Muscle of leg (tissue), 11 donors: ENCODE results near the gene PTPN7. TPM values are rescaled to one million over a fixed set of nuclear protein-coding genes. Genes with fewer than 3 reads are reported as not detected.

Experiments used
- DNase-seq: peaks from one replicate; pipeline ENCODE4 v3.0.0; 2013
- H3K27ac ChIP-seq: one replicate; pipeline ENCODE4 v1.5.1; 2013; ENCODE audit warnings: mild to moderate bottlenecking, low read length, control low read depth
- H3K27me3 ChIP-seq: one replicate; pipeline ENCODE4 v1.6.1; 2013; ENCODE audit warnings: low read length; ENCODE audit not compliant: control insufficient read depth, insufficient read depth
- H3K36me3 ChIP-seq: one replicate; pipeline ENCODE4 v1.6.1; 2013; ENCODE audit warnings: low read length; ENCODE audit not compliant: control insufficient read depth, insufficient read depth
- H3K4me1 ChIP-seq: one replicate; pipeline ENCODE4 v1.6.1; 2013; ENCODE audit warnings: low read length; ENCODE audit not compliant: control insufficient read depth, insufficient read depth
- H3K4me3 ChIP-seq: one replicate; pipeline ENCODE4 v1.5.1; 2013; ENCODE audit warnings: low read length, control low read depth
- H3K9me3 ChIP-seq: replicated peaks from 2 replicates; pipeline ENCODE4 v1.6.1; 2013; ENCODE audit warnings: low read depth, low read length; ENCODE audit not compliant: control insufficient read depth
- WGBS: methylation state at CpG from one replicate; pipeline ENCODE4 v1.1.5; 2013; ENCODE audit warnings: missing lambda C conversion rate; ENCODE audit not compliant: insufficient coverage; 5-methylcytosine and 5-hydroxymethylcytosine counted together
- polyA plus RNA-seq, 8 donors: library from polyadenylated mRNA; unstranded; fragments of 120-200 nt; gene quantifications; one replicate each; pipeline versions ENCODE4 v1.2.1 to v1.2.3, GENCODE V29; 2013; ENCODE audit warnings: inconsistent platforms in 1 of 8, low replicate concordance in 1 of 8; ENCODE audit not compliant: insufficient read length in 8 of 8, insufficient read depth in 1 of 8
- total RNA-seq: library from RNA; stranded (reverse); fragments of 120-200 nt; gene quantifications from one replicate; pipeline ENCODE4 v1.2.4, GENCODE V29; 2013

The PTPN7 gene
- total and polyA plus RNA-seq, 9 donors: 0.44 to 1.1 (median 0.60) TPM

DNA sequence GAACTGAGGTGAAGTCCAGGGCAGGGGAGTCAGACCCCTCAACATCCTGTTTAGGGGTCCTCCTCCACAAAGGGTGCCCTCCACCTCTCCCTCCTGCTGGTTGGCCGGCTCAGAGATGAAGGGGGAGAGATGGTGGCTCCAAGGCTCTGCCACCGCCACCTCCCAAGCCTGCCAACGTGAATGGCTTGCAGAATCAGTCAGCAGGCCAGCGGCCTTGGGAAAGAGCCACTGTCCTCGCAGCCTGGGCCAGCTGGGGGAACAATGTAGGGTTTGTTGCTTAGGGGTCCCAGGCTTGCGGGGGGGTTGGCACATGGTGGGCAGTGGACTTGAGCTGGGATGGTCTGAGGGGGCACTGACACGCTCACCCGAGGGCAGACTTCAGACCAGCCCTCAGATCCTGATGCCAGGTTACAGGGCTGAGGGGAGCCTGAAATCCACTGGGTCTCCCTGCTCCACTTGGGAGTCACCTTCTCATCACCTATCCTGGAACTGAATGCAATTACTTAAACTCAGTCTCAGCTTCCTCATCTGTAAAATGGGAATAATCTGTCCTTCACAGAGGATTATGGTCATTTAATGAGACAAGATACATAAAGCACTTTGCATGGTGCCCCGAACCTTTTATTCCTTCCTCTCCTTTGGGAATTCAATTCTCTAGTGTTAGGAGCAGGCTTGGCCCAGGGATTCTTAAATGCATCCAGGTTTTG, 29.4 kb downstream of the PTPN7 start:
- no peak for DNase-seq
- H3K27me3 ChIP-seq: no peaks in the 10 kb centered on the region
- peaks cover 39% of the 10 kb centered on the region for H3K36me3 ChIP-seq
- WGBS: 73% methylated on average over 6 of the region's 9 CpGs
- peaks cover 22% of the 10 kb centered on the region for H3K4me1 ChIP-seq
- no peak overlapping the region for H3K4me3 ChIP-seq
- no peaks in the 10 kb centered on the region for H3K9me3 ChIP-seq
- no peak overlapping the region for H3K27ac ChIP-seq

DNA sequence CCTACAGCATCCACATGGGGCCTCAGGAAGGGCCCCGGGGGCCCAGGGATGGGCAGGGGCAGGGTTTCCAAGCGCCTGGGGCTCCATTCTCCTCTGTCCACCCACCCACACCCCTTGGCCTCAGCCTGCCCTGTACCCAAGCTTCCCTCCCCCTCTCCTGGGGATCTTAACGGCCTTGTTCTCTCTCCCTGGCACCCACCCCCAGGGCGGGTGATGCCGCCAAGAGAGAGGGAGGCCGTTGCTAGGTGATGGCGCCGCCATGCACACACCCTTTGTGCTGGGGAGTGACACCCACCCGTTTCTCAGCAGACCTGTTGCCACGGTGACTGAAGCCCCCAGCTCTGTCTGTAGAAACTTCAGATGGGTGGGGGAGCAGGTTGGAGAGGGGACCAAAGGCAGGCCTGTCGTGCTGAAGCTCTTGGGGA, 30.1 kb downstream of the PTPN7 start:
- DNase-seq: peak; percentile 39
- peaks cover 22% of the 10 kb centered on the region for H3K4me1 ChIP-seq
- WGBS: 43% methylated on average over 6 of the region's 11 CpGs
- H3K9me3 ChIP-seq: no peaks in the 10 kb centered on the region
- H3K27ac ChIP-seq: no peak overlapping the region
- peaks cover 34% of the 10 kb centered on the region for H3K36me3 ChIP-seq
- H3K4me3 ChIP-seq: no peak overlapping the region
- H3K27me3 ChIP-seq: no peaks in the 10 kb centered on the region

DNA sequence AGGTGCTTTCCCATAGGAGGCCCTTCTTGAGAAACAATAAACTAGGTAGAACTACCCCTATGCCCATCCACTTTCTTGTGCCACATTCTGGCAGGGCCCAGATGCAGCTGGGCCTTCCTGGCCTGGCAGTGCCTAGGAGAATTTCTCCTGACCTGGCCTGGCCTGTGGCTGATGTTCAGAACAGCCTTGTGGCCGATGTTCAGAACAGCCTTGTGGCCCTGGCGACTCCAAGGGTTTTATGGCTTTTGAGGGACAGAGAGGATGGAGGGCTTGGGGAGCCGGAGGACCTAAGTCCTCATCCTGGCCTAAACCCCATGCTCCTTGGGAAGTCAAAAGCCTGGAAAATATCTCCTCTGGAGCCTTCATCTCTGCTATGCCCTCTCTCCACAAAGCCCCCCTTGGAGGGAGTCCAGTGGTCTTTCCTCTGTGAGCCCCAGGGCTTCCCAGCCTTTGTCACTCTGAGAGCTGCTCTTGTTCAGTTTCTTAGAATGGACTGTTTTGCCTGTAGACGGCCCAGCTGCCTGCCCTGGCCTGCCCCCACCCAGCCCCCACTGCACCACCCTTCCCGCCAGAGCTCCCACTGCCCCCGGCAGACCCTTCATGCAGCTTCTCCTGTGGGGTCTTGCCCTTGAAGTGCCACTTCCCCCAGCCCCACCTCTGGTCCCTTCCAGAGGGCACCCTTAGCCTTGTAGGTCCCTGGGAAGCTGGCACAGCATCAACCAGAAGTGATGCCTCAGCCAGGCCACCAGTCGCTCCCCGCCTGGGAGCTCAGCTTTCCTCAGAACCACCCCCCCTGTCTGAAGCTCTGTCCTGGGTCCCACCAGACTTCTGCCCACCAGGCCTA, 30.7 kb downstream of the PTPN7 start:
- Histone ChIP-seq H3K36me3 (peaks cover 28% of the 10 kb centered on the region), H3K9me3 (no peaks in the 10 kb centered on the region), H3K4me3 (no peak overlapping the region), H3K27me3 (no peaks in the 10 kb centered on the region), H3K27ac (no peak overlapping the region), H3K4me1 (peaks cover 22% of the 10 kb centered on the region)
- DNase-seq: no peak
- 64% methylated on average over 7 of the region's 8 CpGs for WGBS

DNA sequence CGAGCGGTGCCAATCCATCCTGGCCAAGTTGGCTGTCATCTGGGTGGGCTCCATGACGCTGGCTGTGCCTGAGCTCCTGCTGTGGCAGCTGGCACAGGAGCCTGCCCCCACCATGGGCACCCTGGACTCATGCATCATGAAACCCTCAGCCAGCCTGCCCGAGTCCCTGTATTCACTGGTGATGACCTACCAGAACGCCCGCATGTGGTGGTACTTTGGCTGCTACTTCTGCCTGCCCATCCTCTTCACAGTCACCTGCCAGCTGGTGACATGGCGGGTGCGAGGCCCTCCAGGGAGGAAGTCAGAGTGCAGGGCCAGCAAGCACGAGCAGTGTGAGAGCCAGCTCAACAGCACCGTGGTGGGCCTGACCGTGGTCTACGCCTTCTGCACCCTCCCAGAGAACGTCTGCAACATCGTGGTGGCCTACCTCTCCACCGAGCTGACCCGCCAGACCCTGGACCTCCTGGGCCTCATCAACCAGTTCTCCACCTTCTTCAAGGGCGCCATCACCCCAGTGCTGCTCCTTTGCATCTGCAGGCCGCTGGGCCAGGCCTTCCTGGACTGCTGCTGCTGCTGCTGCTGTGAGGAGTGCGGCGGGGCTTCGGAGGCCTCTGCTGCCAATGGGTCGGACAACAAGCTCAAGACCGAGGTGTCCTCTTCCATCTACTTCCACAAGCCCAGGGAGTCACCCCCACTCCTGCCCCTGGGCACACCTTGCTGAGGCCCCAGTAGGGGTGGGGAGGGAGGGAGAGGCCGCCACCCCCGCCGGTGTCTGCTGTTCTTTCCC, 32.4 kb downstream of the PTPN7 start:
- Histone ChIP-seq H3K27ac (no peak overlapping the region), H3K4me3 (no peak overlapping the region), H3K4me1 (peaks cover 21% of the 10 kb centered on the region), H3K36me3 (peaks cover 12% of the 10 kb centered on the region), H3K27me3 (peaks cover 2% of the 10 kb centered on the region), H3K9me3 (no peaks in the 10 kb centered on the region)
- WGBS: 89% methylated on average over 18 of the region's 26 CpGs
- DNase-seq: no peak

DNA sequence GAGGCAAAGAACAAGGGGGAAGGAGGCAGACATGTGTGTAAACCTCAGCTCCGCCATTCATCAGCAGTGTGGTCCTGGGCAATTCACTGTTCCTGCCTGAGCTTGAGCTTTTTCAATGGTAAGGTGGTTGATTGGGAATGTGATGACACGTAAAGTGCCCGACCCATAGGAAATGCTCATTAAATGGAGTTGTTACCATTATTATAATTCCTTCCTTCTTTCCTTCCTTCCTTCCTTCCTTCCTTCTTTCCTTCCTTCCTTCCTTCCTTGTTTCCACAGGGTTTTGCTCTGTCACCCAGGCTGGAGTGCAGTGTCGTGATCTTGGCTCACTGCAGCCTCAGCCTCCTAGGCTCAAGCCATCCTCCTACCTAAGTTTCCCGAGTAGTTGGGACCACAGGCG, 33.3 kb downstream of the PTPN7 start:
- H3K36me3 ChIP-seq: peaks cover 4% of the 10 kb centered on the region
- H3K27ac ChIP-seq: no peak overlapping the region
- peaks cover 2% of the 10 kb centered on the region for H3K27me3 ChIP-seq
- DNase-seq: no peak
- 86% methylated on average over 1 of the region's 6 CpGs for WGBS
- H3K4me3 ChIP-seq: no peak overlapping the region
- H3K4me1 ChIP-seq: peaks cover 16% of the 10 kb centered on the region
- no peaks in the 10 kb centered on the region for H3K9me3 ChIP-seq

DNA sequence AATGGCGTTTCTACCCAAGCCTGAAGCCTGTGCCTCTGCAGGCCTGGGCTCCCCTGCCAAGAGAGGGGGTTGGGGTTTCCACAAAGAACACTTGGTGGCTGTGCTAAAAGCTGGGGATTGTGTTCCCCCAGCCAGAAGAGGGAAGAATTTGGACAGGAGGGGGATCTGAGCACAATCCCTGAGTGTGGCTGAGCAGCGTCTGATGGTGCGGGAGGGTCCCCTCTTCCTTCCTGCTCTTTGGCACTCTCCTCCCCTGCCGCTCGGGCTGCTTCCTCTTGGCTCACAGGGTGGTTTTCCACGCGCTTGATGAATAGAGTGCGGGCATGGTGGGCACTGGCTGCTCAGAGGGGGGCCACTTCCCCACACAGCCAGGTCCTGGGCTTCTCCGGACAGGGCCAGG, 34.0 kb downstream of the PTPN7 start:
- Histone ChIP-seq H3K4me1 (peaks cover 13% of the 10 kb centered on the region), H3K27ac (no peak overlapping the region), H3K9me3 (no peaks in the 10 kb centered on the region), H3K4me3 (no peak overlapping the region), H3K36me3 (no peaks in the 10 kb centered on the region), H3K27me3 (peaks cover 2% of the 10 kb centered on the region)
- whole genome bisulfite sequencing: 20% methylated on average over 1 of the region's 9 CpGs
- DNase-seq: peak; percentile 36

DNA sequence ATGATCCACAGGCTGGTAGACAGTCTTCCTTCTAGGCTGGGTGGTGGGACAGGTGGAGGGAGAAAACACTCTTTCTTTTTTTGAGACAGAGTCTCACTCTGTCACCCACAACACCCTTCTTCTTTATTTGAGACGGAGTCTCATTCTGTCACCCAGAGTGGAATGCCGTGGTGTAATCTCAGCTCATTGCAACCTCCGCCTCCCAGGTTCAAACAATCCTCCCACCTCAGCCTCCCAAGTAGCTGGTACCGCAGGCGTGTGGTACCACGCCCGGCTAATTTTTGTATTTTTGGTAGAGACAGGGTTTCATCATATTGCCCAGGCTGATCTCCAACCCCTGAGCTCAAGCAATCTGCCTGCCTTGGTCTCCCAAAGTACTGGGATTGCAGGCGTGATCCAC, 34.8 kb downstream of the PTPN7 start:
- H3K27me3 ChIP-seq: peaks cover 2% of the 10 kb centered on the region
- peaks cover 10% of the 10 kb centered on the region for H3K4me1 ChIP-seq
- no peaks in the 10 kb centered on the region for H3K36me3 ChIP-seq
- no peak for DNase-seq
- WGBS: no CpG with 5 or more reads among the region's 8 CpGs
- no peak overlapping the region for H3K4me3 ChIP-seq
- no peak overlapping the region for H3K27ac ChIP-seq
- H3K9me3 ChIP-seq: no peaks in the 10 kb centered on the region

DNA sequence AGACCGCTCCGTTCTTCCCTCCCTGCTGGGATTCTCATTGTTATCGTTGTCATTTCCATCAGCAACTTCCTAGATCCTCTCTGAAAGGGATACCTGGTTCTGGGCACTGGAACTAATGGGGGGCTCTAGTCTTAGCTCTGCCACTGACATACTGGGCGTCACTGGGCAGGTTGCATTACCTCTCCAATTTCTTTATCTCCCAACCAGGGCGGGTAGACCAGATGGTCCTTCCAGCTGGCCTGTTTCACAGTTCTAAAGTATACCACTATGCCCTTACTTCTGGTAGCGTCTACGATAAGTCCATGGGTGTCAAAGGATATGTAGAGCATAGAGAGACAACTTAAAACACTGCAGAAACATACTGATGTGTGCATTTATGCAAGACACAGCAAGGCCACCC, 36.3 kb downstream of the PTPN7 start:
- Histone ChIP-seq H3K27ac (no peak overlapping the region), H3K9me3 (no peaks in the 10 kb centered on the region), H3K4me1 (peaks cover 4% of the 10 kb centered on the region), H3K4me3 (no peak overlapping the region), H3K36me3 (no peaks in the 10 kb centered on the region), H3K27me3 (peaks cover 2% of the 10 kb centered on the region)
- no peak for DNase-seq
- WGBS: no CpG with 5 or more reads among the region's 7 CpGs

DNA sequence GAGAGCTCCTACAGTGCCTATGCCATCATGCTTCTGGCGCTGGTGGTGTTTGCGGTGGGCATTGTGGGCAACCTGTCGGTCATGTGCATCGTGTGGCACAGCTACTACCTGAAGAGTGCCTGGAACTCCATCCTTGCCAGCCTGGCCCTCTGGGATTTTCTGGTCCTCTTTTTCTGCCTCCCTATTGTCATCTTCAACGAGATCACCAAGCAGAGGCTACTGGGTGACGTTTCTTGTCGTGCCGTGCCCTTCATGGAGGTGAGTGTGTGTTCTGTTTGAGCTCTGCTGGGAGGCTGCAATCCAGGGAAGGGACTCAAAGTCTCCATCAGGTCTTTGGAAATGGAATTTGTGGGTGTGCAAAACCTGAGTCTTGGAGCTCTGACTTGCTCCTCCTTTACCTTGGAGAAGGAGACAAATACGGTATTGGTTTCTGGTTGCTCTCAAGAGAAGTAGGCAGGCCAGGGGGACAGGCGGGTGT, 37.0 kb downstream of the PTPN7 start:
- Histone ChIP-seq H3K27ac (no peak overlapping the region), H3K36me3 (no peaks in the 10 kb centered on the region), H3K4me1 (peaks cover 4% of the 10 kb centered on the region), H3K9me3 (no peaks in the 10 kb centered on the region), H3K27me3 (peaks cover 2% of the 10 kb centered on the region), H3K4me3 (no peak overlapping the region)
- no peak for DNase-seq
- WGBS: 90% methylated on average over 9 of the region's 10 CpGs
